Measurements from ENCODE around the gene SGK2.

- TF ChIP-seq ATF2 (CRISPR knock-in tag; IDR thresholded peaks at IDR 0.05) (no peak), PPARG (CRISPR knock-in tag; conservative IDR thresholded peaks at IDR 0.05) (no peak), TCF7L2 (IDR thresholded peaks at IDR 0.05; ENCODE audit: low read depth, low read length) (no peak), EZH2 (conservative IDR thresholded peaks at IDR 0.05; ENCODE audit: low read depth, low read length) (no peak), CBX2 (IDR thresholded peaks at IDR 0.05; ENCODE audit: low read depth, low read length) (no peak), CBX2 (CRISPR knock-in tag; IDR thresholded peaks at IDR 0.05; ENCODE audit: low read depth) (no peak), CTCF (CRISPR knock-in tag; IDR thresholded peaks at IDR 0.05) (no peak), ZFP37 (CRISPR knock-in tag; IDR thresholded peaks at IDR 0.05; ENCODE audit: borderline replicate concordance) (no peak), FOXK1 (CRISPR knock-in tag; IDR thresholded peaks at IDR 0.05; ENCODE audit: borderline replicate concordance, low read depth) (no peak), KDM1A (CRISPR knock-in tag; IDR thresholded peaks at IDR 0.05) (no peak)
Observed at GRCh38 chr20:43541214-43541613, 17.6 kb upstream of the SGK2 start.

All from HepG2 (cell line).